Type B pancreatic cell (in vitro differentiated cells): Measurements from ENCODE around the gene EDEM2. TPM values are rescaled to one million over a fixed set of nuclear protein-coding genes. Genes with fewer than 3 reads are reported as not detected.
"Not testable (repeated sequence)": the region's sequence is repeated elsewhere in the genome, so short reads cannot be mapped to it uniquely, and the experiment has no call there.

ENCODE experiments used
- DNase-seq: peaks from one replicate; pipeline ENCODE4 v3.0.0; 2021; ENCODE audit warnings: mixed read lengths; ENCODE audit not compliant: unreplicated experiment; ENCODE audit errors: extremely low spot score
- H3K27ac Mint-ChIP-seq: 2 replicates; pipeline ENCODE4 v1.8.0; 2021; ENCODE audit warnings: mild to moderate bottlenecking, mixed read lengths
- H3K27me3 Mint-ChIP-seq: 2 replicates; pipeline ENCODE4 v1.8.0; 2021; ENCODE audit warnings: mixed read lengths
- H3K36me3 Mint-ChIP-seq: 2 replicates; pipeline ENCODE4 v1.8.0; 2021; ENCODE audit warnings: mixed read lengths
- H3K4me1 Mint-ChIP-seq: one replicate; pipeline ENCODE4 v1.8.0; 2021; ENCODE audit warnings: mixed read lengths; ENCODE audit not compliant: unreplicated experiment
- H3K4me3 Mint-ChIP-seq: 2 replicates; pipeline ENCODE4 v1.8.0; 2021; ENCODE audit warnings: mild to moderate bottlenecking, mixed read lengths
- H3K9me3 Mint-ChIP-seq: 2 replicates; pipeline ENCODE4 v1.8.0; 2021; ENCODE audit warnings: mixed read lengths
- total RNA-seq: library from RNA; stranded (reverse); gene quantifications from 2 replicates; pipeline ENCODE4 v1.2.1, GENCODE V29; 2021; ENCODE audit warnings: low replicate concordance
- TF ChIP-seq, protein P1 (sequence below): fragments of 200-600 bp; sonication (generic); conservative IDR thresholded peaks from 2 replicates; pipeline ENCODE4 v1.5.0; 2021; ENCODE audit warnings: antibody characterized with exemption, mild to moderate bottlenecking

EDEM2 gene
- total RNA-seq, 1 donor from 2014 or later: 27.3 TPM

DNA sequence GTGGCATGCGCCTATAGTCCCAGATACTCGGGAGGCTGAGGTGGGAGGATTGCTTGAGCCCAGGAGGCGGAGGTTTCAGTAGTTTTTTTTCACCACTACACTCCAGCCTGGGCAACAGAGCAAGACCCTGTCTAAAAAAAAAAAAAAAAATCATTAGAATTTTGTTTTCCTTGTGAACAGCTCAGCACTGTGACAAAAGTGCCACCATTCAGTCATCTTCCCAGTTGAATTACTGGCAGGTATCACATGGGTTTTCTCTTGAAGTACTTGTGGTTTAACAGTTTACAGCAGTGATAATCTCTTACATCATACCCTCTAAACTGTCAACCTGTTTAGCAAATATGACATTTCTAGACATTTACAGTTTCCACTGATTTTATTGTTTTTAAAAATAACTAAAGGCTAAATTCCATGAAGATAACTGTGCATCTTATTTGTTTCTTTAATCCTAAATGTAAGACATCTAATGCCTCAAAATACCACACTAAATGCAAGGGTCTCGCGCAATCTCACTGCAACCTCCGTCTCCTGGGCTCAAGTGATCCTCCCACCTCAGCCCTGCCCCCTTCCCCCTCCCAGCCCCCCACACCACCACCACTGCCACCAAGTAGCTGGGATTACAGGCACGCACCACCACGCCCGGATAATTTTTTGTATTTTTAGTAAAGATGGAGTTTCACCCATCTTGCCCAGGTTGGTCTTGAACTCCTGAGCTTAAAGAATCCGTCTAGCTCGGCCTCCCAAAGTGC lies 61.5 kb downstream of the EDEM2 start:
- TF ChIP-seq, protein P1, sequence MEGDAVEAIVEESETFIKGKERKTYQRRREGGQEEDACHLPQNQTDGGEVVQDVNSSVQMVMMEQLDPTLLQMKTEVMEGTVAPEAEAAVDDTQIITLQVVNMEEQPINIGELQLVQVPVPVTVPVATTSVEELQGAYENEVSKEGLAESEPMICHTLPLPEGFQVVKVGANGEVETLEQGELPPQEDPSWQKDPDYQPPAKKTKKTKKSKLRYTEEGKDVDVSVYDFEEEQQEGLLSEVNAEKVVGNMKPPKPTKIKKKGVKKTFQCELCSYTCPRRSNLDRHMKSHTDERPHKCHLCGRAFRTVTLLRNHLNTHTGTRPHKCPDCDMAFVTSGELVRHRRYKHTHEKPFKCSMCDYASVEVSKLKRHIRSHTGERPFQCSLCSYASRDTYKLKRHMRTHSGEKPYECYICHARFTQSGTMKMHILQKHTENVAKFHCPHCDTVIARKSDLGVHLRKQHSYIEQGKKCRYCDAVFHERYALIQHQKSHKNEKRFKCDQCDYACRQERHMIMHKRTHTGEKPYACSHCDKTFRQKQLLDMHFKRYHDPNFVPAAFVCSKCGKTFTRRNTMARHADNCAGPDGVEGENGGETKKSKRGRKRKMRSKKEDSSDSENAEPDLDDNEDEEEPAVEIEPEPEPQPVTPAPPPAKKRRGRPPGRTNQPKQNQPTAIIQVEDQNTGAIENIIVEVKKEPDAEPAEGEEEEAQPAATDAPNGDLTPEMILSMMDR: no peak
- Mint-ChIP-seq H3K9me3 (no peaks in the 10 kb centered on the region), H3K4me3 (no peak overlapping the region), H3K27me3 (no peaks in the 10 kb centered on the region), H3K27ac (no peak overlapping the region), H3K36me3 (peaks cover 13% of the 10 kb centered on the region), H3K4me1 (peaks cover 19% of the 10 kb centered on the region)
- DNase-seq: no peak

DNA sequence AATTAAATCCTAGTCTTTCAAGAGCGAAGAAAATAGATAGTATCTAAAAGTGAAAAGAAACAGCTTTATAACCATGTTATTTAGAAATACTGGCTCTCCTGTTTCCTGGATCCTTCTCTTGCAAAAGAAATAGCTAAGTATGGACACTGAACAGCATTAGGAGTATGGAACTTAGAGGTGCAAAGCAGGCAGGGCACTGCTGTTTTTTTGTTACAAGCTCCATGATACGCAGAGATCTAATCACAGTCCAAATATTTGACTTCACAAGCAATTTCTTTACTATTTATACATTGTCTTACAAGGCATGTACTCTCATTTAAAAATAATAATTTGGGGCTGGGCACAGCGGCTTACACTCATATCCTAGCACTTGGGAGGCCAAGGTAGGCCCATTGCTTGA lies 62.1 kb downstream of the EDEM2 start:
- Mint-ChIP-seq H3K36me3 (peaks cover 12% of the 10 kb centered on the region), H3K4me1 (peaks cover 16% of the 10 kb centered on the region), H3K27ac (no peak overlapping the region), H3K4me3 (no peak overlapping the region), H3K27me3 (no peaks in the 10 kb centered on the region), H3K9me3 (no peaks in the 10 kb centered on the region)
- TF ChIP-seq, protein P1: no peak
- DNase-seq: no peak

DNA sequence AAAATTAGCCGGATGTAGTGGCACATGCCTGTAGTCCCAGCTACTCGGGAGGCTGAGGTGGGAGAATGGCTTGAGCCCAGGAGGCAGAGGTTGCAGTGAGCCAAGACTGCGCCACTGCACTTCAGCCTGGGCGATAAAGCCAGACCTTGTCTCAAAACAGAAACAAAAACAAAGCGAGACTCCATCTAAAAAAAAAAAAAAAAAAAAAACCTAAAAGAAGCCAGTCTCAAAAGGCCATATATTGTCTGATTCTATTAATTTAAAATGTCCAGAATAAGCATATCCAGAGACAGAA lies 66.8 kb downstream of the EDEM2 start:
- H3K9me3 Mint-ChIP-seq, H3K4me1 Mint-ChIP-seq, H3K27me3 Mint-ChIP-seq, H3K4me3 Mint-ChIP-seq, DNase-seq, H3K27ac Mint-ChIP-seq: not testable (repeated sequence)
- peaks cover 44% of the 10 kb centered on the region for H3K36me3 Mint-ChIP-seq

DNA sequence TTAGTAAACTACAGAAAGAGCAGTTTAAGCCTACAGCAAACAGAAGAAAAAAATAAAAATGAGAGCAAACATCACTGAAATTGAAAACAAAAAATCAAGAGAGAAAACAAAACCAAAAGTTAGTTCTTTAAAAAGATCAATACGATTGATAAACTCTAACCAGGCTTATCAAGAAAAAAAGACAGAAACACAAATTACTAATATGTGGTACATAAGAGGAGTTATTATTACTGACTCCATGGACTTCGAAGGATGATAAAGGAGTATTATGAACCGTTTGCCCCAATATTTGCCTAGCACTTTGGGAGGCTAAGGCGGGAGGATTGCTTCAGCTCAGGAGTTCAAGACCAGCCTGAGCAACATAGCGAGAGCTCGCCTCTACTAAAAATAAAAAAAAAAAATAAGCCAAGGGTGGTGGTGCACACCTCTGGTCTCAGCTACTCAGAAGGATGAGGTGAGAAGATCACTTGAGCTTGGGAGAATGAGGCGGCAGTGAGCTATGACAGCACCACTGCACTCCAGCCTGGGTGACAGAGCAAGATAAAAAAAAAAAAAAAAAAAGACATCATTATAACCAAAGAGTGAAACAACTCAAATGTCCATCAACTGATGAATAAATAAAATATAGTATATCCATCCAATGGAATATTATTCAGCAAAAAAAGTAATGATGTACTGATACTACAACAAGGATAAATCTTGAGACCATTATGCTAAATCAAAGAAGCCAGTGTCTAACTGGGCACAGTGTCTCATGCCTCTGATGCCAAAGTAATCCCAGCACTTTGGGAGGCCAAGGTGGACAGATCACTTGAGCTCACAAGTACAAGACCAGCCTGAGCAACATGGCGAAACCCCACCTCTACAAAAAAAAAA lies 67.4 kb downstream of the EDEM2 start:
- TF ChIP-seq, protein P1: no peak
- no peak overlapping the region for H3K27ac Mint-ChIP-seq
- peaks cover 49% of the 10 kb centered on the region for H3K36me3 Mint-ChIP-seq
- no peaks in the 10 kb centered on the region for H3K4me1 Mint-ChIP-seq
- H3K27me3 Mint-ChIP-seq: no peaks in the 10 kb centered on the region
- H3K9me3 Mint-ChIP-seq: peaks cover 6% of the 10 kb centered on the region
- H3K4me3 Mint-ChIP-seq: no peak overlapping the region
- DNase-seq: no peak

DNA sequence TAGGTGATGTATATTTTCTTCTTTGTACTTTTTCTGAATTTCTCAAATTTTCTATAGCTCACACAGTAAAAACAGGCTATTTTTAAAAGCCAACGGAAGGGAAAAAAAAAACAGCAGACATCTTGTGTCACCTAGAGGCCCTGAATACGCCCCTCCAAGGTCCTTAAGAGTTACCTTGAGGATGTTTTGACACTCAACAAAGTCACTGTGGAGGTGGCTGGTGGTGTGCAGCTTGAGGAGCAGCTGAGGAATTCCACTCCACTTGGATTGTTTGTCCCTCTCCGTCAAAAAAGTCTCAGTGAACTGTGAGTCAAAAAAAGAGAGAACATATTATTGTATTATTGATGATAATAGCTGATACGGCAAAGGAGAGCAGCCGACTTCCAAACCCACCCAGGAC lies 69.3 kb downstream of the EDEM2 start:
- H3K27me3 Mint-ChIP-seq: no peaks in the 10 kb centered on the region
- TF ChIP-seq, protein P1: no peak
- no peak overlapping the region for H3K4me3 Mint-ChIP-seq
- peaks cover 17% of the 10 kb centered on the region for H3K9me3 Mint-ChIP-seq
- no peaks in the 10 kb centered on the region for H3K4me1 Mint-ChIP-seq
- no peak for DNase-seq
- H3K27ac Mint-ChIP-seq: no peak overlapping the region
- peaks cover 64% of the 10 kb centered on the region for H3K36me3 Mint-ChIP-seq

DNA sequence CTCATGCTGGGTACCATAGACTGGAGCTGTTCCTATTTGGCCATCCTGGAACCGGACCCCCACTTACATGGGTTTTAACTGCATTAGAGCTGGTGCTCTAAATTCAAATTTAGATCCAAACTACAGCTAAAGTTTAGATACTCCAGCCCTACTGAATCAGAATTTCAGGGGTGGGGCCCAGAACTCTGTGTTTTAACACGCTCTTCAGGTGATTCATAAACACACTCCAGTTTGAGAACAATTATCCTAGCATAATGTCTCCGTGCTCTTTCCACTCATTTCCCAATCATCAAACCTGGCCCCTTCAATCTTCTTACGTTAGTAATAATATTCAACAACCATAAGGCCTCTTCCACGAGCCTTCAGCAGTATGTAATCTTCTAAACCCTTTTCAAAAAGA lies 69.8 kb downstream of the EDEM2 start:
- no peak for DNase-seq
- Mint-ChIP-seq H3K9me3 (peaks cover 18% of the 10 kb centered on the region), H3K36me3 (peaks cover 64% of the 10 kb centered on the region), H3K27ac (no peak overlapping the region), H3K27me3 (no peaks in the 10 kb centered on the region), H3K4me1 (no peaks in the 10 kb centered on the region), H3K4me3 (no peak overlapping the region)
- TF ChIP-seq, protein P1: no peak

DNA sequence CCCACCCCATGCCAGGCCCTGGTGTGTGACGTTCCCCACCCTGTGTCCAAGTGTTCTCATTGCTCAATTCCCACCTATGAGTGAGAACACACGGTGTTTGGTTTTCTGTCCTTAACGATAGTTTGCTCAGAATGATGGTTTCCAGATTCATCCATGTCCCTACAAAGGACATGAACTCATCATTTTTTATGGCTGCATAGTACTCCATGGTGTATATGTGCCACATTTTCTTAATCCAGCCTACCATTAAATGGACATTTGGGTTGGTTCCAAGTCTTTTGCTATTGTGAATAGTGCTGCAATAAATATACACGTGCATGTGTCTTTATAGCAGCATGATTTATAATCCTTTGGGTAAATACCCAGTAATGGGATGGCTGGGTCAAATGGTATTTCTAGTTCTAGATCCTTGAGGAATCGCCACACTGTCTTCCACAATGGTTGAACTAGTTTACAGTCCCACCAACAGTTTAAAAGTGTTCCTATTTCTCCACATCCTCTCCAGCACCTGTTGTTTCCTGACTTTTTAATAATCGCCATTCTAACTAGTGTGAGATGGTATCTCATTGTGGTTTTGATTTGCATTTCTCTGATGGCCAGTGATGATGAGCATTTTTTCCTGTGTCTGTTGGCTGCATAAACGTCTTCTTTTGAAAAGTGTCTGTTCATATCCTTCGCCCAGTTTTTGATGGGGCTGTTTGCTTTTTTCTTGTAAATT lies 75.5 kb downstream of the EDEM2 start:
- DNase-seq, H3K4me3 Mint-ChIP-seq, H3K4me1 Mint-ChIP-seq, H3K27ac Mint-ChIP-seq, H3K27me3 Mint-ChIP-seq: not testable (repeated sequence)
- peaks cover 59% of the 10 kb centered on the region for H3K36me3 Mint-ChIP-seq
- H3K9me3 Mint-ChIP-seq: peaks cover 12% of the 10 kb centered on the region
